ENCODE data around the gene FMO1.

DNA sequence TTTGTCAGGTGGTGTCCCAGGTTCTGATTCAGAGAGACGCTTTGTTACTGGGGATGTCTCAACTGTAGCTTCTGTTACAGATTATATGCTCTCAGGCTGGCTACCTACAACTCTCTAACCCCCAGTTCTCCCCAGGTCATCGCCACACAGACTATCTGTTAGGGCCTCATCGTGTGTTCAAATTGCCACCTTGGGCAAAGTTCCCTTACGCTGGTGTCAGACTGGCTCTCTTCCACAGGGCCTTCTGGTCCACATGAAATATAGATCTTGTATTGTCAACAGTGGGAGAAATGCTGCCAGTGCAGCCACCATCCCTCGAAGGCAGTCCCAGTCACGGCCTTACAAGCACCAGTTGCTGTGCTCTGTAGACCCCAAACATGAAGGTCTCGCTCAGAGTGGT is 81.0 kb downstream of the FMO1 start:
- TF ChIP-seq, protein P1, sequence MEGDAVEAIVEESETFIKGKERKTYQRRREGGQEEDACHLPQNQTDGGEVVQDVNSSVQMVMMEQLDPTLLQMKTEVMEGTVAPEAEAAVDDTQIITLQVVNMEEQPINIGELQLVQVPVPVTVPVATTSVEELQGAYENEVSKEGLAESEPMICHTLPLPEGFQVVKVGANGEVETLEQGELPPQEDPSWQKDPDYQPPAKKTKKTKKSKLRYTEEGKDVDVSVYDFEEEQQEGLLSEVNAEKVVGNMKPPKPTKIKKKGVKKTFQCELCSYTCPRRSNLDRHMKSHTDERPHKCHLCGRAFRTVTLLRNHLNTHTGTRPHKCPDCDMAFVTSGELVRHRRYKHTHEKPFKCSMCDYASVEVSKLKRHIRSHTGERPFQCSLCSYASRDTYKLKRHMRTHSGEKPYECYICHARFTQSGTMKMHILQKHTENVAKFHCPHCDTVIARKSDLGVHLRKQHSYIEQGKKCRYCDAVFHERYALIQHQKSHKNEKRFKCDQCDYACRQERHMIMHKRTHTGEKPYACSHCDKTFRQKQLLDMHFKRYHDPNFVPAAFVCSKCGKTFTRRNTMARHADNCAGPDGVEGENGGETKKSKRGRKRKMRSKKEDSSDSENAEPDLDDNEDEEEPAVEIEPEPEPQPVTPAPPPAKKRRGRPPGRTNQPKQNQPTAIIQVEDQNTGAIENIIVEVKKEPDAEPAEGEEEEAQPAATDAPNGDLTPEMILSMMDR (IDR thresholded peaks at IDR 0.05), result no peak
- no peak for TF ChIP-seq POLR2A (IDR thresholded peaks at IDR 0.05)

Measured in prostate gland (tissue), 2 donors.